GM23338 (cell line): ENCODE data around the gene SLC7A14.

Experiments used
- CTCF ChIP-seq, 2 experiments: fragments of 200-600 bp in 1 of 2; sonication (generic) in 1 of 2; conservative IDR thresholded peaks; 2 replicates each; pipeline versions ENCODE4 v1.5.1 to v1.6.1; 2016 to 2017; ENCODE audit warnings: antibody characterized with exemption in 2 of 2, low read depth in 2 of 2, mild to moderate bottlenecking in 2 of 2, moderate library complexity in 1 of 2
- ETS1 ChIP-seq: IDR thresholded peaks from 2 replicates; pipeline ENCODE4 v1.6.1; 2016; ENCODE audit warnings: antibody characterized with exemption
- EZH2 ChIP-seq: fragments of 200-600 bp; sonication (generic); IDR thresholded peaks from one replicate; pipeline ENCODE4 v1.8.0; 2017; ENCODE audit warnings: antibody characterized with exemption, mild to moderate bottlenecking, low read depth; ENCODE audit not compliant: unreplicated experiment
- EZH2phosphoT487 ChIP-seq: fragments of 200-600 bp; sonication (generic); IDR thresholded peaks from one replicate; pipeline ENCODE4 v1.8.1; 2018; ENCODE audit warnings: antibody characterized with exemption; ENCODE audit not compliant: unreplicated experiment
- NANOG ChIP-seq: IDR thresholded peaks from 2 replicates; pipeline ENCODE4 v1.6.1; 2016; ENCODE audit warnings: antibody characterized with exemption, borderline replicate concordance
- POLR2AphosphoS5 ChIP-seq: IDR thresholded peaks from 2 replicates; pipeline ENCODE4 v1.6.1; 2016; ENCODE audit warnings: antibody characterized with exemption, low read depth
- REST ChIP-seq: IDR thresholded peaks from one replicate; pipeline ENCODE4 v1.6.1; 2018; ENCODE audit warnings: antibody characterized with exemption; ENCODE audit not compliant: unreplicated experiment

- TF ChIP-seq CTCF (conservative IDR thresholded peaks at IDR 0.05; ENCODE audit: low read depth in 2 of 2): no peak
- TF ChIP-seq EZH2: no peak
- no peak for TF ChIP-seq EZH2phosphoT487
- no peak for TF ChIP-seq POLR2AphosphoS5
- no peak for TF ChIP-seq REST
- TF ChIP-seq NANOG: no peak
- TF ChIP-seq ETS1: no peak
Measured at GRCh38 chr3:170508839-170509238, 77.0 kb downstream of the SLC7A14 start.
